Thyroid gland (tissue), 4 donors: ENCODE data around the gene CHPF. TPM values are rescaled to one million over a fixed set of nuclear protein-coding genes. Genes with fewer than 3 reads are reported as not detected.

Experiments
- DNase-seq, 2 donors: peaks; one replicate each; pipeline ENCODE4 v3.0.0-alpha.2; 2019
- H3K27ac ChIP-seq, 3 donors: fragments of 200-600 bp; sonication (generic); 1 replicate in 2 of 3; 2 replicates in 1 of 3; pipeline ENCODE4 v1.5.1; 2016 to 2019; ENCODE audit warnings: mild to moderate bottlenecking in 1 of 3, moderate library complexity in 1 of 3
- H3K27me3 ChIP-seq: fragments of 200-600 bp; sonication (generic); one replicate; pipeline ENCODE4 v1.5.1; 2019
- H3K36me3 ChIP-seq, 2 donors: fragments of 200-600 bp; sonication (generic); one replicate each; pipeline ENCODE4 v1.5.1; 2016 to 2019
- H3K4me1 ChIP-seq, 2 donors: fragments of 200-600 bp; sonication (generic); one replicate each; pipeline ENCODE4 v1.5.1; 2017 to 2019
- H3K4me3 ChIP-seq, 3 donors: fragments of 200-600 bp; sonication (generic); replicated peaks in 1 of 3; 1 replicate in 2 of 3; 2 replicates in 1 of 3; pipeline ENCODE4 v1.5.1; 2016; ENCODE audit warnings: mild to moderate bottlenecking in 1 of 3
- H3K9me3 ChIP-seq: fragments of 200-600 bp; sonication (generic); one replicate; pipeline ENCODE4 v1.5.1; 2017
- POLR2A ChIP-seq, 2 donors: fragments of 450-650 bp; IDR thresholded peaks; one replicate each; pipeline ENCODE4 v1.6.1; 2017; ENCODE audit warnings: antibody characterized with exemption in 2 of 2, mild to moderate bottlenecking in 2 of 2, moderate library complexity in 1 of 2
- WGBS, 2 donors: methylation state at CpG; one replicate each; pipeline ENCODE4 v1.1.5; 2017; 5-methylcytosine and 5-hydroxymethylcytosine counted together
- intact Hi-C: fragments of 100-400 bp; cut with DNase I; formaldehyde crosslinking; loops from one replicate; pipeline ENCODE4 v1.15.1; 2023
- total RNA-seq, 4 donors: library from RNA; depleted of rRNA; stranded (reverse); fragments of >200 nt; gene quantifications; one replicate each; pipeline ENCODE4 v1.2.3, GENCODE V29; 2016
- TF ChIP-seq, protein P1 (sequence below), 6 experiments: fragments of 200-600 bp in 3 of 6; fragments of 450-650 bp in 3 of 6; sonication (generic) in 3 of 6; IDR thresholded peaks; one replicate each; pipeline ENCODE4 v1.5.1; 2016 to 2019; ENCODE audit warnings: antibody characterized with exemption in 6 of 6, mild to moderate bottlenecking in 2 of 6, inconsistent platforms in 1 of 6, moderate library complexity in 1 of 6

The CHPF gene
- total RNA-seq, 4 donors from 2014 or later = 57.2 to 194 (median 141) TPM

DNA sequence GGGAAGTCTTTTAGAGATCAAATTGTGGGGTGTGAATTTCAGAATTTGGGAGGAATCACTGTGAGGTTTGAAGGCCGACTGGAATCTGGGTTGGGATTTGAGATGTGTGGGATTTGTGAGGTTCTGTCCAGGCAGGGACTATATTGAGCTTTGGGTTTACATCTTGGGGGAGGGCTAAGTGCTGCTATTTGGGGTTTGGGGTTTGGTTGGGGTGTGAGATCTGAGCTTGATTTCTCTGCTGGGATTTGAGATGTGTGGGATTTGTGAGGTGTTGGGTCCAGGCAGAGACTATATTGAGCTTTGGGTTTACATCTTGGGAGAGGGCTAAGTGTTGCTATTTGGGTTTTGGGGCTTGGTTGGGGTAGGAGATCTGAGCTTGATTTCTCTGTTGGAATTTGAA, 44.1 kb downstream of the CHPF start:
- Histone ChIP-seq H3K27me3 (no peaks in the 10 kb centered on the region), H3K4me1 (peaks cover 24 to 26% of the 10 kb centered on the region in 2 donors), H3K9me3 (no peaks in the 10 kb centered on the region), H3K36me3 (peaks cover 8 to 9% of the 10 kb centered on the region in 2 donors), H3K27ac (no peak overlapping the region), H3K4me3 (peak overlapping the region in 1 of 3 donors; percentile 50)
- intact Hi-C loops = loop anchor here (5.0 kb wide), 1 partner anchor 112 kb away; the partner anchor contains the start of gene DNPEP
- DNase-seq = no peak
- 79 to 86% methylated on average over 1 of the region's 1 CpG for WGBS, 2 donors
- TF ChIP-seq, protein P1, sequence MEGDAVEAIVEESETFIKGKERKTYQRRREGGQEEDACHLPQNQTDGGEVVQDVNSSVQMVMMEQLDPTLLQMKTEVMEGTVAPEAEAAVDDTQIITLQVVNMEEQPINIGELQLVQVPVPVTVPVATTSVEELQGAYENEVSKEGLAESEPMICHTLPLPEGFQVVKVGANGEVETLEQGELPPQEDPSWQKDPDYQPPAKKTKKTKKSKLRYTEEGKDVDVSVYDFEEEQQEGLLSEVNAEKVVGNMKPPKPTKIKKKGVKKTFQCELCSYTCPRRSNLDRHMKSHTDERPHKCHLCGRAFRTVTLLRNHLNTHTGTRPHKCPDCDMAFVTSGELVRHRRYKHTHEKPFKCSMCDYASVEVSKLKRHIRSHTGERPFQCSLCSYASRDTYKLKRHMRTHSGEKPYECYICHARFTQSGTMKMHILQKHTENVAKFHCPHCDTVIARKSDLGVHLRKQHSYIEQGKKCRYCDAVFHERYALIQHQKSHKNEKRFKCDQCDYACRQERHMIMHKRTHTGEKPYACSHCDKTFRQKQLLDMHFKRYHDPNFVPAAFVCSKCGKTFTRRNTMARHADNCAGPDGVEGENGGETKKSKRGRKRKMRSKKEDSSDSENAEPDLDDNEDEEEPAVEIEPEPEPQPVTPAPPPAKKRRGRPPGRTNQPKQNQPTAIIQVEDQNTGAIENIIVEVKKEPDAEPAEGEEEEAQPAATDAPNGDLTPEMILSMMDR (IDR thresholded peaks at IDR 0.05) = no peak
- no peak for TF ChIP-seq POLR2A (IDR thresholded peaks at IDR 0.05)

GRCh38 chr2:219499058-219499307, 44.6 kb downstream of the CHPF start:
- Histone ChIP-seq H3K36me3 (peaks cover 2 to 3% of the 10 kb centered on the region in 2 donors), H3K4me3 (peak overlapping the region; percentile 33 to 67 (median 50)), H3K4me1 (peaks cover 24 to 26% of the 10 kb centered on the region in 2 donors), H3K9me3 (no peaks in the 10 kb centered on the region), H3K27ac (peak overlapping the region in 2 of 3 donors; percentile 91 to 98), H3K27me3 (no peaks in the 10 kb centered on the region)
- DNase-seq = no peak
- TF ChIP-seq, protein P1 (IDR thresholded peaks at IDR 0.05) = no peak
- TF ChIP-seq POLR2A (IDR thresholded peaks at IDR 0.05) = no peak
- WGBS, 2 donors = 0% methylated on average over 3 of the region's 3 CpGs
- intact Hi-C loops = loop anchor here (5.0 kb wide), 1 partner anchor 112 kb away; the partner anchor contains the start of gene DNPEP

- intact Hi-C loops = loop anchor here (5.0 kb wide), 1 partner anchor 111 kb away; the partner anchor contains the start of gene DNPEP
- H3K4me1 ChIP-seq = peaks cover 24 to 26% of the 10 kb centered on the region in 2 donors
- 0 to 1% methylated on average over 48 to 49 of the region's 49 CpGs for WGBS, 2 donors
Measured at GRCh38 chr2:219498280-219499057, 45.1 kb downstream of the CHPF start, which contains the start of gene GMPPA. Gene GMPPA, plus strand, starts transcription at chr2:219498891. Its CDS starts 1,085 bp downstream, at chr2:219499976.

DNA sequence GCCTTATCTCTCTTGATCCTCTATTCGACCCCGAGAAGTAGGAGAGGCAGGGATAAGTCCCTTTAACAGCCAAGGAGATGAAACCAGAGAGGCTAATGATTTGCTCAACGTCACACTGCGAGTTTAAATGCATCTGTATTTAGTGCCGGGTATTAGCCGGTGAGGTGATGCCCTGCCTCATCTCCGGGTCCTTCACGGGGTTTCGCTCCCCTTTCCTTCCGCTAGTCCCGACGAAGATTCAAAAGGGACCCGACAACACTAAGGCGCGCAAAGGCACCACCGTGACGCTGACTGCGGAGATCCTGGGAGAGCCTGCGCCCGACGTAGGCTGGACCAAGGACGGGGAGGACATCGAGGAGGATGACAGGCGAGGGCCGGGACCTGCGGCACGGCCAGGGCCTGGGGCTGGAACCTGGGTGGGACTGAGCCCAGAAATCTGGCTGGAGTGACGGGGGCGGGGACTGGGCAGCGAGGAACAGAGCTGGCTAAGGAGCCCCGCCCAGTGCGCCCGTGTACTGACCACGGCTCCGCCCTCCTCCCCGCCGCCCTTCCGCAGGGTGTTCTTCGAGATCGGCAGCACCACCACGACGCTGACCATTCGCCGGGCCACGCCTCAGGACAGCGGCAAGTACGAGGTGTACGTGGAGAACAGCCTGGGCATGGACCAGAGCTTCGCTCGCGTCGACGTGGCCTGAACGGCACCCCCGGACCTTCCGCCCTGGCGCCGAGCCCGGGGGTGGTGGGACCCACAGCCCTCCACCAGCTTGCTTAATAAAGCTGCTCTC, 45.9 kb downstream of the CHPF start:
- Histone ChIP-seq H3K27ac (peak overlapping the region; percentile 70 to 98 (median 91)), H3K36me3 (no peaks in the 10 kb centered on the region), H3K4me3 (peak overlapping the region; percentile 23 to 73 (median 36)), H3K9me3 (no peaks in the 10 kb centered on the region), H3K4me1 (peaks cover 24 to 26% of the 10 kb centered on the region in 2 donors), H3K27me3 (no peaks in the 10 kb centered on the region)
- TF ChIP-seq POLR2A (IDR thresholded peaks at IDR 0.05) = peak in 1 of 2 donors; percentile 55
- TF ChIP-seq, protein P1 (IDR thresholded peaks at IDR 0.05) = no peak
- intact Hi-C loops = loop anchor here (5.0 kb wide), 1 partner anchor 110 kb away; the partner anchor contains the start of gene DNPEP
- DNase-seq = peak; percentile 87 to 91
- WGBS, 2 donors = 5 to 10% methylated on average over 6 to 21 of the region's 59 CpGs

More at GRCh38 chr2:219498280-219499057, 45.1 kb downstream of the CHPF start, which contains the start of gene GMPPA:
- Histone ChIP-seq H3K4me3 (peak within 1 kb of the TSS; percentile 36 to 73 (median 67)), H3K27me3 (no peaks in the 10 kb centered on the region), H3K27ac (peak within 1 kb of the TSS; percentile 70 to 98 (median 91)), H3K36me3 (no peaks in the 10 kb centered on the region), H3K9me3 (no peaks in the 10 kb centered on the region)
- DNase-seq = peak; percentile 96 to 97
- peak in 1 of 2 donors; percentile 80 for TF ChIP-seq POLR2A (IDR thresholded peaks at IDR 0.05)
- TF ChIP-seq, protein P1 (IDR thresholded peaks at IDR 0.05) = peak in 2 of 6 experiments; percentile 8 to 22
